Lung (tissue), 12 donors: ENCODE data around the gene HK1. TPM values are rescaled to one million over a fixed set of nuclear protein-coding genes. Genes with fewer than 3 reads are reported as not detected.

Experiments
- ATAC-seq: fragments of 200-7000 bp; cut with Tn5 transposase; one replicate; pipeline ENCODE4 v1.9.1; 2020; ENCODE audit warnings: moderate number of reproducible peaks; ENCODE audit not compliant: insufficient read depth, low FRiP score
- DNase-seq, 3 donors: peaks; one replicate each; pipeline ENCODE4 v3.0.0-alpha.2; 2013 to 2017
- H3K27ac ChIP-seq, 2 donors: one replicate each; pipeline ENCODE4 v1.5.1; 2013; ENCODE audit warnings: mild to moderate bottlenecking in 2 of 2, moderate library complexity in 2 of 2, control low read depth in 1 of 2, inconsistent platforms in 1 of 2, low read depth in 1 of 2, low read length in 1 of 2
- H3K27me3 ChIP-seq, 3 donors: one replicate each; pipeline ENCODE4 v1.5.1; 2013; ENCODE audit warnings: low read length in 2 of 3; ENCODE audit not compliant: control insufficient read depth in 3 of 3, insufficient read depth in 3 of 3
- H3K36me3 ChIP-seq, 4 donors: one replicate each; pipeline ENCODE4 v1.5.1; 2013; ENCODE audit warnings: low read length in 4 of 4, mild to moderate bottlenecking in 1 of 4, moderate library complexity in 1 of 4; ENCODE audit not compliant: control insufficient read depth in 4 of 4, insufficient read depth in 4 of 4
- H3K4me1 ChIP-seq, 5 donors: one replicate each; pipeline ENCODE4 v1.5.1; 2013; ENCODE audit warnings: low read length in 5 of 5, mild to moderate bottlenecking in 2 of 5, moderate library complexity in 1 of 5; ENCODE audit not compliant: control insufficient read depth in 5 of 5, insufficient read depth in 5 of 5
- H3K4me3 ChIP-seq: one replicate; pipeline ENCODE4 v1.5.1; 2013; ENCODE audit warnings: mild to moderate bottlenecking, control low read depth, moderate library complexity
- H3K9ac ChIP-seq, 2 donors: one replicate each; pipeline ENCODE4 v1.5.1; 2013; ENCODE audit warnings: low read length in 2 of 2, control low read depth in 1 of 2; ENCODE audit not compliant: insufficient read depth in 1 of 2
- H3K9me3 ChIP-seq, 4 donors: one replicate each; pipeline ENCODE4 v1.5.1; 2013; ENCODE audit warnings: low read length in 3 of 4, mild to moderate bottlenecking in 1 of 4, moderate library complexity in 1 of 4; ENCODE audit not compliant: control insufficient read depth in 4 of 4, insufficient read depth in 3 of 4
- CTCF ChIP-seq: IDR thresholded peaks from 2 replicates; pipeline ENCODE4 v1.5.1; 2012; ENCODE audit warnings: mild to moderate bottlenecking; ENCODE audit errors: control extremely low read depth, extremely low read depth
- WGBS, 2 donors: extraction: QIAGEN DNeasy Blood & Tissue Kit; methylation state at CpG; one replicate each; pipeline ENCODE4 v1.1.7; 2013; 5-methylcytosine and 5-hydroxymethylcytosine counted together
- polyA plus RNA-seq, 2 donors: library from polyadenylated mRNA; stranded (reverse); fragments of 200-250 nt; gene quantifications; one replicate each; pipeline ENCODE4 v1.2.1, GENCODE V29; 2013
- total RNA-seq, 2 donors: library from RNA; depleted of rRNA in 1 of 2; stranded (reverse); fragments of >200 nt in 1 of 2; gene quantifications; one replicate each; pipeline ENCODE4 v1.2.1, GENCODE V29; 2014 to 2021
- donor health status: control.
- donor health status: control.
- donor health status: Bipolar disorder and iron deficiency.
- donor health status: healthy.
- donor health status: DM: yes; HTN: yes; CAD: no.

HK1 gene
- total and polyA plus RNA-seq, 4 donors = 33.6 to 120 (median 78.0) TPM

- no peak overlapping the region for H3K4me3 ChIP-seq
- TF ChIP-seq CTCF = no peak
- peak overlapping the region; percentile 25 to 92 for H3K27ac ChIP-seq
- H3K9ac ChIP-seq = no peak overlapping the region
- DNase-seq (no peak), ATAC-seq (peak; percentile 23)
- peaks cover 0 to 21% (median 11%) of the 10 kb centered on the region in 5 donors for H3K4me1 ChIP-seq
- H3K9me3 ChIP-seq = no peaks in the 10 kb centered on the region
- no peaks in the 10 kb centered on the region for H3K36me3 ChIP-seq
- no peaks in the 10 kb centered on the region for H3K27me3 ChIP-seq
- WGBS, 2 donors = 43 to 64% methylated on average over 5 of the region's 5 CpGs
Measured at GRCh38 chr10:69439350-69439739, 161.0 kb downstream of the HK1 start.

GRCh38 chr10:69439813-69440506 is 161.7 kb downstream of the HK1 start:
- Histone ChIP-seq H3K9ac (no peak overlapping the region), H3K4me1 (peaks cover 0 to 21% (median 11%) of the 10 kb centered on the region in 5 donors), H3K36me3 (no peaks in the 10 kb centered on the region), H3K4me3 (no peak overlapping the region), H3K27me3 (no peaks in the 10 kb centered on the region), H3K9me3 (no peaks in the 10 kb centered on the region), H3K27ac (no peak overlapping the region)
- WGBS, 2 donors = 9 to 29% methylated on average over 5 of the region's 5 CpGs
- ATAC-seq (peak; percentile 58), DNase-seq (peak; percentile 33 to 71 (median 52))
- TF ChIP-seq CTCF = no peak

- Histone ChIP-seq H3K36me3 (no peaks in the 10 kb centered on the region), H3K27ac (no peak overlapping the region), H3K9ac (no peak overlapping the region), H3K4me1 (peaks cover 0 to 20% (median 14%) of the 10 kb centered on the region in 5 donors), H3K9me3 (no peaks in the 10 kb centered on the region), H3K4me3 (no peak overlapping the region), H3K27me3 (no peaks in the 10 kb centered on the region)
- TF ChIP-seq CTCF = no peak
- no peak for DNase-seq
- 94 to 96% methylated on average over 1 of the region's 1 CpG for WGBS, 2 donors
- no peak for ATAC-seq
Measured at GRCh38 chr10:69443354-69443753, 165.1 kb downstream of the HK1 start.

GRCh38 chr10:69445041-69445440 is 166.7 kb downstream of the HK1 start:
- 58 to 65% methylated on average over 4 of the region's 4 CpGs for WGBS, 2 donors
- Histone ChIP-seq H3K27me3 (no peaks in the 10 kb centered on the region), H3K9me3 (no peaks in the 10 kb centered on the region), H3K4me3 (no peak overlapping the region), H3K9ac (no peak overlapping the region), H3K4me1 (peaks cover 0 to 10% (median 4%) of the 10 kb centered on the region in 5 donors), H3K36me3 (no peaks in the 10 kb centered on the region), H3K27ac (no peak overlapping the region)
- TF ChIP-seq CTCF = no peak
- no peak for DNase-seq
- ATAC-seq = no peak
